Stomach (tissue), 9 donors: ENCODE measurements around the gene MT1A. TPM values are rescaled to one million over a fixed set of nuclear protein-coding genes. Genes with fewer than 3 reads are reported as not detected.

Source experiments
- DNase-seq, 2 donors: peaks; one replicate each; pipeline versions ENCODE4 v3.0.0 to v3.0.0-alpha.2; 2013 to 2019
- H3K27ac ChIP-seq, 5 donors: fragments of 200-600 bp in 4 of 5; sonication (generic) in 4 of 5; one replicate each; pipeline ENCODE4 v1.5.1; 2013 to 2019; ENCODE audit warnings: mild to moderate bottlenecking in 1 of 5, moderate library complexity in 1 of 5
- H3K27me3 ChIP-seq, 3 donors: fragments of 200-600 bp; sonication (generic); one replicate each; pipeline ENCODE4 v1.5.1; 2017 to 2019; ENCODE audit warnings: mixed run types in 1 of 3
- H3K36me3 ChIP-seq, 4 donors: fragments of 200-600 bp; sonication (generic); 1 replicate in 3 of 4; 2 replicates in 1 of 4; pipeline ENCODE4 v1.5.1; 2016 to 2019
- H3K4me1 ChIP-seq, 4 donors: fragments of 200-600 bp; sonication (generic); one replicate each; pipeline ENCODE4 v1.5.1; 2016 to 2019
- H3K4me3 ChIP-seq, 4 donors: fragments of 200-600 bp; sonication (generic) in 3 of 4; one replicate each; pipeline ENCODE4 v1.5.1; 2016 to 2019; ENCODE audit warnings: mild to moderate bottlenecking in 1 of 4
- H3K9me3 ChIP-seq, 4 donors: fragments of 200-600 bp; sonication (generic); one replicate each; pipeline ENCODE4 v1.5.1; 2016 to 2019
- EP300 ChIP-seq: sonication (generic); formaldehyde crosslinking; IDR thresholded peaks from one replicate; pipeline ENCODE4 v1.6.1; 2017; ENCODE audit warnings: antibody characterized with exemption
- POLR2A ChIP-seq, 4 donors: fragments of 450-650 bp; IDR thresholded peaks; one replicate each; pipeline ENCODE4 v1.6.1; 2016; ENCODE audit warnings: antibody characterized with exemption in 4 of 4, control low read depth in 2 of 4, mild to moderate bottlenecking in 1 of 4, moderate library complexity in 1 of 4
- POLR2AphosphoS5 ChIP-seq, 3 donors: sonication (generic); formaldehyde crosslinking; IDR thresholded peaks; one replicate each; pipeline ENCODE4 v1.6.1; 2016; ENCODE audit warnings: antibody characterized with exemption in 3 of 3
- WGBS, 5 donors: extraction: QIAGEN DNeasy Blood & Tissue Kit in 3 of 5; methylation state at CpG; one replicate each; pipeline versions ENCODE4 v1.1.5 to v1.1.7; 2013 to 2018; 5-methylcytosine and 5-hydroxymethylcytosine counted together
- intact Hi-C: fragments of 100-400 bp; cut with DNase I; formaldehyde crosslinking; loops from one replicate; pipeline ENCODE4 v1.15.1; 2023; ENCODE audit warnings: low total_unique reads
- polyA plus RNA-seq, 3 donors: library from polyadenylated mRNA; stranded (reverse); fragments of 200-250 nt; gene quantifications; one replicate each; pipeline ENCODE4 v1.2.3, GENCODE V29; 2013
- total RNA-seq, 5 donors: library from RNA; depleted of rRNA; stranded (reverse); fragments of >200 nt; gene quantifications; one replicate each; pipeline versions ENCODE4 v1.1.0 to v1.2.3, GENCODE V29; 2014 to 2016
- TF ChIP-seq, protein P1 (sequence below), 7 experiments: fragments of 450-650 bp in 4 of 7; fragments of 200-600 bp in 3 of 7; sonication (generic) in 3 of 7; IDR thresholded peaks; one replicate each; pipeline ENCODE4 v1.5.1; 2016 to 2019; ENCODE audit warnings: antibody characterized with exemption in 7 of 7, control low read depth in 2 of 7, mild to moderate bottlenecking in 1 of 7
- donor health status: healthy with polysubstance abuse.
- donor health status: Bipolar disorder and iron deficiency.
- donor health status: healthy.

MT1A gene
- total and polyA plus RNA-seq, 8 donors, result 3.3 to 185 (median 56.7) TPM; not detected in 1

DNA sequence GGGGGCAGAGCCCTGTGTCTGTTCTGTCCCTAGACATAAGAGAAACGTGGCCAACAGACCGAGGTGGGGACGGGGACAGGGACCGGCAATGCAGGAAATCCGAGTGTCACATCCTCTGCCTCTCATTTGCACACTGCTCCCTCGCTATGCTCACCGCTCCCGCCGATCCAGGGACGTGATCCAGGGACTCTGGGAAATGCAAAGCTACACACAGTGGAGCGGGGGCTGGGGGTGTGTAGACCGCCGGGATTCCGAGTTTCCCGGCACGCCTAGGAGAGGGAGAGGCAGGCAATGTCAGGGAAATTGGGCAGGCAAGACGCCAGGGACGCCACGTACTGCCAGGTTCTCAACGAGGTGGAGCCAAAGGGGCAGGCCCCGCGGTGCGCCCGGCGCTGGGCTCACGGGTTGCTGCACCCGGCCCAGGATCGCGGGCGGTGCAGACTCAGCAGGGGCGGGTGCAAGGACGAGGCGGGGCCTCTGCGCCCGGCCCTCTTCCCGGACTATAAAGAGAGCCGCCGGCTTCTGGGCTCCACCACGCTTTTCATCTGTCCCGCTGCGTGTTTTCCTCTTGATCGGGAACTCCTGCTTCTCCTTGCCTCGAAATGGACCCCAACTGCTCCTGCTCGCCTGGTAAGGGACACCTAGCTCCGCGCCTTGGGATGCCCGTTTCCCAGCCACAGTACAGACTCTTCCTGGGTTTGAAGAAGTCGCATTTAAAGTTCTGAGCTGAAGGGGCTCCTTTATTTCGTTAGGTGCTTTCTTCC, 43.7 kb downstream of the MT1A start, which contains the start of gene MT1X:
TSS of gene MT1X (plus strand) at position 532 of the 764 bp plus-strand sequence. CDS start at position 603, 71 bp downstream.
- peak within 1 kb of the TSS; percentile 78 to 86 (median 86) for H3K27ac ChIP-seq
- H3K4me1 ChIP-seq, result peaks cover 18 to 40% (median 35%) of the 10 kb centered on the region in 4 donors
- H3K4me3 ChIP-seq, result peak within 1 kb of the TSS; percentile 56 to 69 (median 61)
- peaks cover 0 to 11% (median 0%) of the 10 kb centered on the region in 4 donors for H3K9me3 ChIP-seq
- H3K27me3 ChIP-seq, result peaks cover 0 to 8% (median 0%) of the 10 kb centered on the region in 3 donors
- WGBS, 5 donors, result 0 to 2% (median 1%) methylated on average over 32 to 49 of the region's 49 CpGs
- peaks cover 0 to 11% (median 0%) of the 10 kb centered on the region in 4 donors for H3K36me3 ChIP-seq
- TF ChIP-seq POLR2AphosphoS5 (IDR thresholded peaks at IDR 0.05) (peak; percentile 83 to 99 (median 98)), POLR2A (IDR thresholded peaks at IDR 0.05) (peak in 2 of 4 donors; percentile 32 to 92), EP300 (peak; percentile 86)
- TF ChIP-seq, protein P1, sequence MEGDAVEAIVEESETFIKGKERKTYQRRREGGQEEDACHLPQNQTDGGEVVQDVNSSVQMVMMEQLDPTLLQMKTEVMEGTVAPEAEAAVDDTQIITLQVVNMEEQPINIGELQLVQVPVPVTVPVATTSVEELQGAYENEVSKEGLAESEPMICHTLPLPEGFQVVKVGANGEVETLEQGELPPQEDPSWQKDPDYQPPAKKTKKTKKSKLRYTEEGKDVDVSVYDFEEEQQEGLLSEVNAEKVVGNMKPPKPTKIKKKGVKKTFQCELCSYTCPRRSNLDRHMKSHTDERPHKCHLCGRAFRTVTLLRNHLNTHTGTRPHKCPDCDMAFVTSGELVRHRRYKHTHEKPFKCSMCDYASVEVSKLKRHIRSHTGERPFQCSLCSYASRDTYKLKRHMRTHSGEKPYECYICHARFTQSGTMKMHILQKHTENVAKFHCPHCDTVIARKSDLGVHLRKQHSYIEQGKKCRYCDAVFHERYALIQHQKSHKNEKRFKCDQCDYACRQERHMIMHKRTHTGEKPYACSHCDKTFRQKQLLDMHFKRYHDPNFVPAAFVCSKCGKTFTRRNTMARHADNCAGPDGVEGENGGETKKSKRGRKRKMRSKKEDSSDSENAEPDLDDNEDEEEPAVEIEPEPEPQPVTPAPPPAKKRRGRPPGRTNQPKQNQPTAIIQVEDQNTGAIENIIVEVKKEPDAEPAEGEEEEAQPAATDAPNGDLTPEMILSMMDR (IDR thresholded peaks at IDR 0.05), result no peak
- peak; percentile 97 for DNase-seq
- intact Hi-C loops, result no loop called here

DNA sequence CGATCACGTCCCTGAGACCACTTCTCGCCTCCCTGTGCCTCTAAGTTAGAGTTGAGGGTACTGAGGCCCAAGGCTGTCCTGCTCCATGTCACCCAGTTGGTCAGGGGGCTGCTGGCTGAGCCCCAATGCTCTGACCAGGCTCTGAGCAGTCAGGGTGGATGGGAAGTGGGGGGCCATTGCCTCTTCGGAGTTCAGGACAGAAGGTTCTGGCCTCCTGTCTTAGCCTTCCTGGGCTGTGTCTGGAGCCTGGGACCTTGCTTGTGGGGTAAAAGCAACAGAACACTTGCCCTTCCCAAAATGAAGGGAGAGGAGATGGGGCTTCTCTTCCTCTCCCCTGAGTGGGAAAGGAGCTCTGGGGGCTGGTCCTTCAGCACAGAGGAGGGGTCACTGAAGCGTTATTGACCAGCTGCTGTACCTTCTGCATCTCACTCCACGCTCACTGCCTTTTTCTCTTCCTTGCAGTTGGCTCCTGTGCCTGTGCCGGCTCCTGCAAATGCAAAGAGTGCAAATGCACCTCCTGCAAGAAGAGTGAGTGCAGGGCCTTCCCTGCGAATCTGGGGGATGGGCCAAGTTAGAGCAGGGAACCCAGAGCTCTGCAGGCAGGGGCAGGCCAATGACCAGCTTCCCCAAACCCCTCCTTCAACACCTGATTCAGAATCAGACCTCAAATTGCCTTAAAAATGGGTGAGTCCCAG, 44.4 kb downstream of the MT1A start:
- H3K36me3 ChIP-seq, result peaks cover 0 to 11% (median 0%) of the 10 kb centered on the region in 4 donors
- 15 to 25% (median 18%) methylated on average over 6 to 8 of the region's 8 CpGs for WGBS, 5 donors
- no peak for DNase-seq
- H3K9me3 ChIP-seq, result peaks cover 0 to 11% (median 0%) of the 10 kb centered on the region in 4 donors
- intact Hi-C loops, result no loop called here
- peak overlapping the region; percentile 78 to 86 (median 86) for H3K27ac ChIP-seq
- peaks cover 18 to 40% (median 35%) of the 10 kb centered on the region in 4 donors for H3K4me1 ChIP-seq
- H3K4me3 ChIP-seq, result peak overlapping the region; percentile 56 to 69 (median 61)
- TF ChIP-seq POLR2A (IDR thresholded peaks at IDR 0.05), result no peak
- peaks cover 0 to under 1% (median 0%) of the 10 kb centered on the region in 3 donors for H3K27me3 ChIP-seq

DNA sequence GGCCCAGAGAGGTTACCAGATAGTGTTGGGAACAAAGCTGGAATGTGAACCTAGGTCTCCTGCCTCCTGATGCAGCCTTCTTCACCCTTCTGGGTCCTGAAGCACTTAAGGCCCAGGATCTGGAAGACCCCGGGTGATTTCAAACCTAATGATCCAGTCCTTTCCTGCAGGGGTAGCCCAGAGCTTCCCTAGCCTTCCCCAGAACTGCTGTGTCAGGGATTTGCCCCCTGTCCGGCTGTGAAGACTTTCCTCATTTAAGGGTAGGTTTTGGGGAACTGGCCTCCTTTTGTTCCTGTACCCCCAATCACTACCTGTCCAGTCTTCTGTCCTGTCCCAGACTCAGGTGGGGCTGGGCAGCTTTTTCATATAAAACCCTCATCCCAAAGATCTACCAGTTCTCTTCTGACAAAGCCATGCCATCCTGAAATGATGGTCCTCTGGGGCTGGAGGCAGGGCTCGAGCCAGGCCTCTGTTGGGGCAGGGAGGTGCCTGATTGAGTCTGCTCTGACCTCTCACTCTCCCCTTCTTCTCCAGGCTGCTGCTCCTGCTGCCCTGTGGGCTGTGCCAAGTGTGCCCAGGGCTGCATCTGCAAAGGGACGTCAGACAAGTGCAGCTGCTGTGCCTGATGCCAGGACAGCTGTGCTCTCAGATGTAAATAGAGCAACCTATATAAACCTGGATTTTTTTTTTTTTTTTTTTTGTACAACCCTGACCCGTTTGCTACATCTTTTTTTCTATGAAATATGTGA, 45.1 kb downstream of the MT1A start:
- DNase-seq, result no peak
- peaks cover 0 to 11% (median 0%) of the 10 kb centered on the region in 4 donors for H3K9me3 ChIP-seq
- H3K27ac ChIP-seq, result peak overlapping the region in 4 of 5 donors; percentile 83 to 86 (median 86)
- intact Hi-C loops, result no loop called here
- H3K36me3 ChIP-seq, result peaks cover 0 to 11% (median 0%) of the 10 kb centered on the region in 4 donors
- peaks cover 18 to 40% (median 35%) of the 10 kb centered on the region in 4 donors for H3K4me1 ChIP-seq
- WGBS, 5 donors, result 53 to 77% (median 65%) methylated on average over 5 of the region's 5 CpGs
- H3K4me3 ChIP-seq, result peak overlapping the region; percentile 56 to 69 (median 61)
- TF ChIP-seq POLR2A (IDR thresholded peaks at IDR 0.05) (no peak), EP300 (no peak)
- TF ChIP-seq, protein P1 (IDR thresholded peaks at IDR 0.05), result no peak
- no peaks in the 10 kb centered on the region for H3K27me3 ChIP-seq

DNA sequence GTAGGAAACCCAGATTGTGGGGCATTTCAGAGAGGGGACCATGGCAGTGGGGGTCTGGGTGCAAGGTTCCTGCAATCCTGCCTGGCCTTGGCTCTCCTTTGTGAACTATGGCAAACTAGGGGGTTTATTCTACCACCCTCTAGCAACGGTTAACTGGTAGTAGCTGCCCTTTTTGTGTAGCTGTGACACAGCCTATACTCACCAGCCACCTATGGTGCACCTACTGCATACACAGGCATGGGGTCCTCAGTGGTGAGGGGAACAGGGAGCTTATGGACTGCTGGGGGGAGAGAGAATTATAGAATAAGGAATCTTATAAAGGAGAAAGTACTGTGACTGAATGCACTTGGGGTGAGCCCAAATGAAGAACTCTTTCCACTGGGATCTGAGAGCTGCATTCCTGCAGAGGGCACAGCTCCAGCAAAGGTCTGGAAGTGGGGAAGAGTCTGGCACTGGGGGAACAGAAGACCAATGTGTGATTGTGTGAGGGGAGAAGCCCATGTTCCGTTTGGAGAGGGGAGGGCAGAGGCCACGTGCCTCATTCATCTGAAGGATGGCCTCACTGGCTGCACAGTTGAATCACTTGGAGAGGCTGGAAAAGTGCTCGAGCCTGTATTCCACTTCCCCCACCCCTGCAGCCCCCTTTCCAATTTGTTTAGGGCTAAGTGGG, 45.9 kb downstream of the MT1A start:
- intact Hi-C loops, result no loop called here

More for the DNA sequence above, 45.9 kb downstream of the MT1A start:
- no peak for DNase-seq
- peaks cover 0 to 11% (median 0%) of the 10 kb centered on the region in 4 donors for H3K9me3 ChIP-seq
- WGBS, 5 donors, result 45 to 71% (median 51%) methylated on average over 4 of the region's 4 CpGs
- H3K36me3 ChIP-seq, result peaks cover 0 to 11% (median 0%) of the 10 kb centered on the region in 4 donors
- peak overlapping the region in 4 of 5 donors; percentile 83 to 86 (median 86) for H3K27ac ChIP-seq
- peaks cover 18 to 40% (median 35%) of the 10 kb centered on the region in 4 donors for H3K4me1 ChIP-seq
- H3K4me3 ChIP-seq, result peak overlapping the region; percentile 56 to 69 (median 61)
- TF ChIP-seq, protein P1 (IDR thresholded peaks at IDR 0.05), result no peak
- TF ChIP-seq POLR2AphosphoS5 (IDR thresholded peaks at IDR 0.05) (no peak), POLR2A (IDR thresholded peaks at IDR 0.05) (no peak), EP300 (no peak)
- H3K27me3 ChIP-seq, result no peaks in the 10 kb centered on the region
